HS-5 (cell line): ENCODE data around the gene TAGLN2.

Source experiments
- DNase-seq: peaks from one replicate; pipeline ENCODE4 v3.0.0-alpha.2; 2012; ENCODE audit warnings: low read depth

TAGLN2 gene

GRCh38 chr1:159924791-159925718 is at the start of gene TAGLN2:
TAGLN2 (minus strand) TSS chr1:159925507; CDS start chr1:159920509, 4,998 bp downstream.
- peak; percentile 73 for DNase-seq

- no peak for DNase-seq
Measured at GRCh38 chr1:159974350-159974965, 49.2 kb upstream of the TAGLN2 start.

- no peak for DNase-seq
Measured at GRCh38 chr1:159973350-159973940, 48.1 kb upstream of the TAGLN2 start.

- no peak for DNase-seq
Measured at GRCh38 chr1:159972443-159973205, 47.3 kb upstream of the TAGLN2 start.

- DNase-seq, result no peak
Measured at GRCh38 chr1:159970932-159971342, 45.6 kb upstream of the TAGLN2 start.

GRCh38 chr1:159968901-159969300 is 43.6 kb upstream of the TAGLN2 start:
- no peak for DNase-seq

GRCh38 chr1:159965263-159965662 is 40.0 kb upstream of the TAGLN2 start:
- DNase-seq, result no peak

- DNase-seq, result no peak
Measured at GRCh38 chr1:159964144-159964543, 38.8 kb upstream of the TAGLN2 start.

GRCh38 chr1:159962176-159962575 is 36.9 kb upstream of the TAGLN2 start:
- DNase-seq, result no peak

- DNase-seq, result no peak
Measured at GRCh38 chr1:159961636-159962035, 36.3 kb upstream of the TAGLN2 start.

GRCh38 chr1:159960721-159961381 is 35.5 kb upstream of the TAGLN2 start:
- peak; percentile 78 for DNase-seq

GRCh38 chr1:159959451-159959850 is 34.1 kb upstream of the TAGLN2 start:
- DNase-seq, result no peak

GRCh38 chr1:159958719-159959380 is 33.5 kb upstream of the TAGLN2 start:
- no peak for DNase-seq

- DNase-seq, result no peak
Measured at GRCh38 chr1:159957824-159958268, 32.5 kb upstream of the TAGLN2 start.

- no peak for DNase-seq
Measured at GRCh38 chr1:159955456-159955855, 30.1 kb upstream of the TAGLN2 start.

- peak; percentile 15 for DNase-seq
Measured at GRCh38 chr1:159953536-159954515, 28.5 kb upstream of the TAGLN2 start, which contains the start of gene SLAMF9. SLAMF9 (minus strand) TSS chr1:159954237; CDS start chr1:159954137, 100 bp downstream.

GRCh38 chr1:159952932-159953331 is 27.6 kb upstream of the TAGLN2 start:
- DNase-seq, result no peak

GRCh38 chr1:159951551-159951950 is 26.2 kb upstream of the TAGLN2 start:
- DNase-seq, result no peak

- DNase-seq, result no peak
Measured at GRCh38 chr1:159951016-159951415, 25.7 kb upstream of the TAGLN2 start.

- no peak for DNase-seq
Measured at GRCh38 chr1:159949981-159950381, 24.7 kb upstream of the TAGLN2 start.
